GM13976 (cell line): ENCODE measurements around the gene SLC6A7.

Experiments used
- DNase-seq: peaks from one replicate; pipeline ENCODE4 v3.0.0; 2012; ENCODE audit warnings: low spot score
- in situ Hi-C: fragments of 300-500 bp; cut with MboI; formaldehyde crosslinking; loops from one replicate; pipeline ENCODE4 v1.12.0; 2022; ENCODE audit warnings: low sequenced_read_pairs, mixed read lengths, inconsistent platforms; ENCODE audit not compliant: unreplicated experiment
- TF ChIP-seq, protein P1 (sequence below): IDR thresholded peaks from 2 replicates; pipeline ENCODE4 v1.5.1; 2012; ENCODE audit warnings: borderline replicate concordance, mild to moderate bottlenecking; ENCODE audit not compliant: insufficient read depth; ENCODE audit errors: extremely low read depth, missing control alignments, control extremely low read depth

SLC6A7 gene

DNA sequence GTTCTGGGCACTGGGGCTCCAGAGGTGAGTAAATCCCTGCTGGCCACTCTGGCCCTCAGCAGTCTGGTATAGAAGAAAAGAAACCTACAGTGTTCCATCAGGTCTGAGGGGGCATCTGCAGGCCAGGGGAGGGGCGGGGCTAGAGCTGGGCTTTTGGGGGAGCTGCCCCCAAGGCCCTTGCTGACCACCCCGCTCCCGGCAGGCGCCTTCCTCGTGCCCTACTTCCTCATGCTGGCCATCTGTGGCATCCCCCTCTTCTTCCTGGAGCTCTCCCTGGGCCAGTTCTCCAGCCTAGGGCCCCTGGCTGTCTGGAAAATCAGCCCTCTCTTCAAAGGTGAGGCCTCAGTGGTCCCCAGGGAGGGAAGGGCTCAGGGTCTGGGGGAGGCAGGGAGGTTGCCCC, 6.7 kb downstream of the SLC6A7 start:
- in situ Hi-C loops = no loop called here
- TF ChIP-seq, protein P1, sequence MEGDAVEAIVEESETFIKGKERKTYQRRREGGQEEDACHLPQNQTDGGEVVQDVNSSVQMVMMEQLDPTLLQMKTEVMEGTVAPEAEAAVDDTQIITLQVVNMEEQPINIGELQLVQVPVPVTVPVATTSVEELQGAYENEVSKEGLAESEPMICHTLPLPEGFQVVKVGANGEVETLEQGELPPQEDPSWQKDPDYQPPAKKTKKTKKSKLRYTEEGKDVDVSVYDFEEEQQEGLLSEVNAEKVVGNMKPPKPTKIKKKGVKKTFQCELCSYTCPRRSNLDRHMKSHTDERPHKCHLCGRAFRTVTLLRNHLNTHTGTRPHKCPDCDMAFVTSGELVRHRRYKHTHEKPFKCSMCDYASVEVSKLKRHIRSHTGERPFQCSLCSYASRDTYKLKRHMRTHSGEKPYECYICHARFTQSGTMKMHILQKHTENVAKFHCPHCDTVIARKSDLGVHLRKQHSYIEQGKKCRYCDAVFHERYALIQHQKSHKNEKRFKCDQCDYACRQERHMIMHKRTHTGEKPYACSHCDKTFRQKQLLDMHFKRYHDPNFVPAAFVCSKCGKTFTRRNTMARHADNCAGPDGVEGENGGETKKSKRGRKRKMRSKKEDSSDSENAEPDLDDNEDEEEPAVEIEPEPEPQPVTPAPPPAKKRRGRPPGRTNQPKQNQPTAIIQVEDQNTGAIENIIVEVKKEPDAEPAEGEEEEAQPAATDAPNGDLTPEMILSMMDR = no peak
- DNase-seq = no peak

DNA sequence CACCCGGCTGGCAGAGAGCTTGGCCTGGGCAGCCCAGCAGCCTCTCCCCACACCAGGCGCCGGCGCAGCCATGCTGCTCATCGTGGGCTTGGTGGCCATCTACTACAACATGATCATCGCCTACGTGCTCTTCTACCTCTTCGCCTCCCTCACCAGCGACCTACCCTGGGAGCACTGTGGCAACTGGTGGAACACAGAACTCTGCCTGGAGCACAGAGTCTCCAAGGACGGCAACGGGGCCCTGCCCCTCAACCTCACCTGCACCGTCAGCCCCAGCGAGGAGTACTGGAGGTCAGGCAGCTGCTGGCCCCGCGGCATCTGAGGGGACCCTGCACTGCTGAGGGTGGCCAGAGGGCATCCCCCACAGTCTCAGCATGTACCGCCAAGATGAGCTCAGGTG, 7.1 kb downstream of the SLC6A7 start:
- in situ Hi-C loops = no loop called here
- no peak for DNase-seq
- TF ChIP-seq, protein P1 = no peak

DNA sequence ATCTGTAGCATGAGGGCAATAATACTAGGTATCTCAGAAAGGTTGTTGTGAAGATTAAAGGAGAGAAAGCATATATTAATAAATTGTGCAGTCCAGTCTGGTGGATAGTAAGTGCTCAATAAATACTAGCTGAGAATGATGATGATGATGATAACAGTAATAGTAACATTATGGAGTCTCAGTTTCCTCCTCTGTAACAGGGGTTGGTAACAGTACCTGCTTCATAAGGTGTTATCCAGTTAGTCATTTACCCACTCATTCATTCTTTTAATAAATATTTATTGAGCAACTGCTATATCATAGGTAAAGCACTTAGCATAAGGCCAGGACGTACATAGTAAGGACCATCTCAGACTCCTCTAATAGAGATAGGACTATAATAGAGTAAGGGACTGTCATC, 7.6 kb downstream of the SLC6A7 start:
- TF ChIP-seq, protein P1 = no peak
- in situ Hi-C loops = no loop called here
- DNase-seq = no peak

DNA sequence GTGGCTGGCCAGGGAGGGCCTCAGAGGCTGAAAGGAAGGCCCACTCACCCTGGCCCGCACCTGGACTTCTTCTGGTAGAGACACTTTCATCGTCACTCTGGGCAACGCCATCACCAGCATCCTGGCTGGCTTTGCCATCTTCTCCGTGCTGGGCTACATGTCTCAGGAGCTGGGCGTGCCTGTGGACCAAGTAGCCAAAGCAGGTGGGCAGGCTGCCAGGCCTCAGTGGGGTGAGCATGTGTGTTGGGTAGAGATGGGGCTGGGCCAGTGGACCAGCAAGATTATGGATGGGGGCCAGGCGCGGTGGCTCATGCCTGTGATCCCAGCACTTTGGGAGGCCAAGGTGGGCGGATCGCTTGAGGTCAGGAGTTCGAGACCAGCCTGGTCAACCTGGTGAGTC, 12.6 kb downstream of the SLC6A7 start:
- in situ Hi-C loops = no loop called here
- DNase-seq = no peak
- TF ChIP-seq, protein P1 = no peak

DNA sequence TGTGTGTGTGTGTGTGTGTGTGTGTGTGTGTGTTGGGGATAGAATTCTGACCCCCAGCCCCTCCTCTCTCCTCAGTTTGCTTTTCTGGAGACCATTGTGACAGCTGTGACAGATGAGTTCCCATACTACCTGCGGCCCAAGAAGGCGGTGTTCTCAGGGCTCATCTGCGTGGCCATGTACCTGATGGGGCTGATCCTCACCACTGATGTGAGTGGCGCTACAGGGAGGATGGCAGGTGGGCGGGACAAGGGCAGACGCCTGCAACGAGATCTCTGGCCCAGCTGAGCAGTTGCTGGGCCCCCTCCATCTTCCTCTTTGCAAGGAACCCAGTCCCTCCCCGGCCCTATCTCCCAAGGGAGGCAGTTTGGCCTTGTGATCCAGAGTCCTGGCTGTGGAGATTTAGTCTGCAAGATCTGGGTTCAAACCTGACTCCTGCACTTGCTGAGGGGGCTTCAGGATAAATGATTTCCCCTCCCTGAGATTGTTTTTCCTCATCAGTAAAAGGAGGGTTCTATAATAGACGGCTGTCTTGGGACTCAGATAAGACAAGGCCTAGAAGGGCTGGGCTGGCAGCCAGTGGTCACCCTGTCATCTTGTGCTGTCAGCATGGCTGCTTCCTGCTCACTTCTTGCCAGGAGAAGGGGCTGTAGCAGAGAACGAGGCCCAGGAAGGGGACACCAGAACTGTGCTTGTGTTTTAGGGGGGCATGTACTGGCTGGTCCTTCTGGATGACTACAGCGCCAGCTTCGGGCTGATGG, 14.1 kb downstream of the SLC6A7 start:
- in situ Hi-C loops = no loop called here
- no peak for DNase-seq
- TF ChIP-seq, protein P1 = no peak

DNA sequence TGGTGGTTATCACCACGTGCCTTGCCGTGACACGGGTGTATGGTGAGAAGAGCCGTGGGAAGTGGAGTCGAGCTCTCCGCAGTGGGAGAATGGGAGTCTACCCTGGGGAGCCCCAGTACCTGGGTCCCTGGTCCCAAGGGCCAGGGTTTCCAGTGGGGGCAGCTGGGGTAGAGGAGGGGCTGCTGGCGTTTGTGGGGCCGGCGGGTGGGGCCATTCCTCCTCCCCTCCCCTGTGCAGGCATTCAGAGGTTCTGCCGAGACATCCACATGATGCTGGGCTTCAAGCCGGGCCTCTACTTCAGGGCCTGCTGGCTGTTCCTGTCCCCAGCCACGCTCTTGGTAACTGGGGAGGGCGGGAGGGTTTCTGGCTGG, 14.7 kb downstream of the SLC6A7 start:
- DNase-seq = no peak
- in situ Hi-C loops = no loop called here
- TF ChIP-seq, protein P1 = no peak
